K562 (cell line): ENCODE results near the gene AIFM1. TPM values are rescaled to one million over a fixed set of nuclear protein-coding genes. Genes with fewer than 3 reads are reported as not detected.
A peak's percentile ranks its signal among the peaks of the same experiment; 100 is the strongest.

ENCODE experiments used
- CTBP1 ChIP-seq: fragments of 450-650 bp; IDR thresholded peaks from 2 replicates; pipeline ENCODE4 v1.6.1; 2016; ENCODE audit warnings: borderline replicate concordance
- ETV1 ChIP-seq: fragments of 450-650 bp; conservative IDR thresholded peaks from 2 replicates; pipeline ENCODE4 v1.6.1; 2016; ENCODE audit warnings: missing genetic modification characterization, control low read depth, low read depth, missing compliant biosample characterization
- GABPB1 ChIP-seq: sonication (generic); formaldehyde crosslinking; IDR thresholded peaks from 2 replicates; pipeline ENCODE4 v1.8.0; 2022; ENCODE audit warnings: mild to moderate bottlenecking, missing genetic modification reagents
- GATA2 ChIP-seq: sonication (generic); formaldehyde crosslinking; IDR thresholded peaks from 2 replicates; pipeline ENCODE4 v1.4.0; 2020; ENCODE audit warnings: mild to moderate bottlenecking, missing genetic modification reagents
- HNRNPLL ChIP-seq: fragments of 200-400 bp; formaldehyde crosslinking; IDR thresholded peaks from 2 replicates; pipeline ENCODE4 v1.6.1; 2017; ENCODE audit warnings: low read length, low read depth, mild to moderate bottlenecking; ENCODE audit not compliant: poor library complexity, severe bottlenecking
- MCM3 ChIP-seq: fragments of 450-650 bp; IDR thresholded peaks from 2 replicates; pipeline ENCODE4 v1.6.1; 2016
- PCBP2 ChIP-seq: fragments of 200-400 bp; formaldehyde crosslinking; IDR thresholded peaks from 2 replicates; pipeline ENCODE4 v1.6.1; 2018; ENCODE audit warnings: low read length, low read depth, mild to moderate bottlenecking, moderate library complexity; ENCODE audit not compliant: poor library complexity, severe bottlenecking
- ZBED1 ChIP-seq: IDR thresholded peaks from 2 replicates; pipeline ENCODE4 v1.6.1; 2014
- ZEB2 ChIP-seq: fragments of 450-650 bp; IDR thresholded peaks from 2 replicates; pipeline ENCODE4 v1.6.1; 2016
- ZNF143 ChIP-seq: sonication (generic); formaldehyde crosslinking; IDR thresholded peaks from 2 replicates; pipeline ENCODE4 v1.9.0; 2022; ENCODE audit warnings: mild to moderate bottlenecking, missing genetic modification reagents
- ZNF165 ChIP-seq: fragments of 250-450 bp; sonication (Bioruptor Pico); IDR thresholded peaks from 2 replicates; pipeline ENCODE4 v1.4.0; 2020; ENCODE audit warnings: borderline replicate concordance
- ZNF24 ChIP-seq: fragments of 450-650 bp; IDR thresholded peaks from 2 replicates; pipeline ENCODE4 v1.6.1; 2016
- ZNF347 ChIP-seq: fragments of 450-650 bp; formaldehyde crosslinking; IDR thresholded peaks from 2 replicates; pipeline ENCODE4 v1.4.0; 2020; ENCODE audit warnings: low read depth, mild to moderate bottlenecking, moderate library complexity
- ZNF445 ChIP-seq: fragments of 250-450 bp; sonication (Bioruptor Pico); IDR thresholded peaks from 2 replicates; pipeline ENCODE4 v1.4.0; 2020; ENCODE audit warnings: low read depth, mild to moderate bottlenecking, moderate library complexity
- ZNF583 ChIP-seq: fragments of 250-450 bp; sonication (Bioruptor Pico); IDR thresholded peaks from 2 replicates; pipeline ENCODE4 v1.4.0; 2020
- polyA plus RNA-seq, 8 experiments: library from polyadenylated mRNA; depleted of rRNA in 4 of 8; stranded (reverse) in 5 of 8; unstranded in 3 of 8; fragments of >200 nt; fragmentation: Nextera tagmentation in 2 of 8; fragmentation: Illumina TruSeq in 1 of 8; extraction: Ambion mirVana in 2 of 8; extraction: Trizol in 1 of 8; gene quantifications; 2 replicates each; pipeline versions ENCODE4 v1.2.1 to v1.2.3, GENCODE V29; 2011 to 2014; ENCODE audit warnings: inconsistent platforms in 1 of 8, missing spikeins in 1 of 8
- total RNA-seq, 7 experiments: library from RNA; depleted of rRNA in 6 of 7; stranded (reverse); fragments of >200 nt in 6 of 7; fragmentation: Illumina TruSeq in 2 of 7; extraction: Trizol in 2 of 7; gene quantifications; 2 replicates each; pipeline versions ENCODE4 v1.2.1 to v1.2.3, GENCODE V29; 2011 to 2021; ENCODE audit warnings: low replicate concordance in 1 of 7
- TF ChIP-seq, protein P1 (sequence below): fragments of 450-650 bp; conservative IDR thresholded peaks from 2 replicates; pipeline ENCODE4 v1.6.1; 2016; ENCODE audit warnings: missing genetic modification characterization, low read depth, mild to moderate bottlenecking, missing compliant biosample characterization, moderate library complexity
- TF ChIP-seq, protein P2 (sequence below): fragments of 250-450 bp; sonication (Bioruptor Pico); IDR thresholded peaks from 2 replicates; pipeline ENCODE4 v1.8.0; 2021; ENCODE audit warnings: borderline replicate concordance, mild to moderate bottlenecking, moderate library complexity; ENCODE audit not compliant: poor library complexity, severe bottlenecking
- TF ChIP-seq, protein P3 (sequence below): fragments of 450-650 bp; IDR thresholded peaks from 2 replicates; pipeline ENCODE4 v1.6.1; 2017; ENCODE audit warnings: mild to moderate bottlenecking, moderate library complexity
- TF ChIP-seq, protein P4 (sequence below): fragments of 450-650 bp; IDR thresholded peaks from 2 replicates; pipeline ENCODE4 v1.6.1; 2016; ENCODE audit warnings: borderline replicate concordance
- TF ChIP-seq, protein P5 (sequence below), 2 experiments: IDR thresholded peaks; 2 replicates each; pipeline ENCODE4 v1.6.1; 2012; ENCODE audit warnings: improper control_type of control experiment in 2 of 2, low read depth in 2 of 2, low read length in 2 of 2, borderline replicate concordance in 1 of 2

AIFM1 gene
- total and polyA plus RNA-seq, 9 of the 15 experiments (the other 6 are each of a cell fraction or from before 2014, with no cell fraction given) = 51.0 to 117 (median 91.2) TPM

DNA sequence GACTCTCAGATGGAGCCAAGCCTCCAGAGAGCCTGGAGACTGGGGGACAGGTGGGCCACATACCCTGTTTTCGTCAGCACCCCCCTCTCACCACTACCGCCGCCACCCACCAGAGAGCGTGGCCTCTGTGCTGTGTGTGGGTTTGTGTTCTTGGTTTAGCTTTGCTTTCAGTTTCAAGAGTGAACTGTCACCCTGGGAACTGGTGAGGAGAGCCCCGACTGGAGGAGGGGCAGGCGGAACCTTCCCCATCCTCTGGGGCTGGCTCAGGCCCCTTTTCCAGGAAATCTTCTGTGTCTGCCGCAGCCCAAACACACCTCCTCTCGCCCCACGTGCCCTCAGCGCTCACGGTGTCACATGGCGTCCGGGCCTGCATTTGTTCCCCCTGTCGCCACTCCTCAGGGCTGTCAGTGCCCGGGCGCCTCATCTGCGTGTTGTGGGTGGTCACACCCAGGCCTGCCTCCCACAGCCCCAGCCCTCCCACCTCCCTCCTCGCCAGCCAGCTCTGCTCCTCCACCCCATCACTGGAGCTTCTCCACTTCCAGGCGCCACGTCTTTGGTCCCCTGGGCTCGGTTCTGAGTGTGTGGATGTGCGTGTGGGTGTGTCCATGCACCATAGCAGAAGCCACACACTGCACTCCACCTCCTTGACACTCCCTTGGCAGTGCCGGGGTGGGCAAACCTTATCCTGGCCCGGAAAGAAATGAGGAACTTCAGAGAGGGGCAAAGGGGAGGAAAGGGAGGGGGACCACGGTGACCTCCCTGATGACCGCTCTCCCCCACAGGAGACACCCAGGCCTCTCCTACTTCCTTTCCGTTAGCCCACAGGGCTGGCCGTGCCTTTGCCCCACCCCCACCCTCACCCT lies 83.2 kb downstream of the AIFM1 start (continued):
- TF ChIP-seq HNRNPLL (no peak), CTBP1 (peak; percentile 83; the same call in 1 of the 2 replicates), ZEB2 (0 out of 2 replicates have a peak, but pooled peaks have one; percentile 16), ZNF165 (no peak), ZNF143 (no peak), ETV1 (tag) (peak; percentile 70), GATA2 (no peak), ZNF583 (no peak), ZNF24 (peak; percentile 72; the same call in 1 of the 2 replicates), MCM3 (no peak), ZNF445 (no peak), ZNF347 (CRISPR knock-in tag) (no peak), ZBED1 (no peak), PCBP2 (no peak), GABPB1 (CRISPR knock-in tag) (no peak; the same call in 1 of the 2 replicates)
- TF ChIP-seq, protein P1, sequence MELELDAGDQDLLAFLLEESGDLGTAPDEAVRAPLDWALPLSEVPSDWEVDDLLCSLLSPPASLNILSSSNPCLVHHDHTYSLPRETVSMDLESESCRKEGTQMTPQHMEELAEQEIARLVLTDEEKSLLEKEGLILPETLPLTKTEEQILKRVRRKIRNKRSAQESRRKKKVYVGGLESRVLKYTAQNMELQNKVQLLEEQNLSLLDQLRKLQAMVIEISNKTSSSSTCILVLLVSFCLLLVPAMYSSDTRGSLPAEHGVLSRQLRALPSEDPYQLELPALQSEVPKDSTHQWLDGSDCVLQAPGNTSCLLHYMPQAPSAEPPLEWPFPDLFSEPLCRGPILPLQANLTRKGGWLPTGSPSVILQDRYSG (tag) = no peak
- TF ChIP-seq, protein P2, sequence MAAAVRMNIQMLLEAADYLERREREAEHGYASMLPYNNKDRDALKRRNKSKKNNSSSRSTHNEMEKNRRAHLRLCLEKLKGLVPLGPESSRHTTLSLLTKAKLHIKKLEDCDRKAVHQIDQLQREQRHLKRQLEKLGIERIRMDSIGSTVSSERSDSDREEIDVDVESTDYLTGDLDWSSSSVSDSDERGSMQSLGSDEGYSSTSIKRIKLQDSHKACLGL (CRISPR knock-in tag) = peak; percentile 23
- TF ChIP-seq, protein P3, sequence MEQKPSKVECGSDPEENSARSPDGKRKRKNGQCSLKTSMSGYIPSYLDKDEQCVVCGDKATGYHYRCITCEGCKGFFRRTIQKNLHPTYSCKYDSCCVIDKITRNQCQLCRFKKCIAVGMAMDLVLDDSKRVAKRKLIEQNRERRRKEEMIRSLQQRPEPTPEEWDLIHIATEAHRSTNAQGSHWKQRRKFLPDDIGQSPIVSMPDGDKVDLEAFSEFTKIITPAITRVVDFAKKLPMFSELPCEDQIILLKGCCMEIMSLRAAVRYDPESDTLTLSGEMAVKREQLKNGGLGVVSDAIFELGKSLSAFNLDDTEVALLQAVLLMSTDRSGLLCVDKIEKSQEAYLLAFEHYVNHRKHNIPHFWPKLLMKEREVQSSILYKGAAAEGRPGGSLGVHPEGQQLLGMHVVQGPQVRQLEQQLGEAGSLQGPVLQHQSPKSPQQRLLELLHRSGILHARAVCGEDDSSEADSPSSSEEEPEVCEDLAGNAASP = no peak
- TF ChIP-seq, protein P4, sequence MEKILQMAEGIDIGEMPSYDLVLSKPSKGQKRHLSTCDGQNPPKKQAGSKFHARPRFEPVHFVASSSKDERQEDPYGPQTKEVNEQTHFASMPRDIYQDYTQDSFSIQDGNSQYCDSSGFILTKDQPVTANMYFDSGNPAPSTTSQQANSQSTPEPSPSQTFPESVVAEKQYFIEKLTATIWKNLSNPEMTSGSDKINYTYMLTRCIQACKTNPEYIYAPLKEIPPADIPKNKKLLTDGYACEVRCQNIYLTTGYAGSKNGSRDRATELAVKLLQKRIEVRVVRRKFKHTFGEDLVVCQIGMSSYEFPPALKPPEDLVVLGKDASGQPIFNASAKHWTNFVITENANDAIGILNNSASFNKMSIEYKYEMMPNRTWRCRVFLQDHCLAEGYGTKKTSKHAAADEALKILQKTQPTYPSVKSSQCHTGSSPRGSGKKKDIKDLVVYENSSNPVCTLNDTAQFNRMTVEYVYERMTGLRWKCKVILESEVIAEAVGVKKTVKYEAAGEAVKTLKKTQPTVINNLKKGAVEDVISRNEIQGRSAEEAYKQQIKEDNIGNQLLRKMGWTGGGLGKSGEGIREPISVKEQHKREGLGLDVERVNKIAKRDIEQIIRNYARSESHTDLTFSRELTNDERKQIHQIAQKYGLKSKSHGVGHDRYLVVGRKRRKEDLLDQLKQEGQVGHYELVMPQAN = peak; percentile 91
- TF ChIP-seq, protein P5, sequence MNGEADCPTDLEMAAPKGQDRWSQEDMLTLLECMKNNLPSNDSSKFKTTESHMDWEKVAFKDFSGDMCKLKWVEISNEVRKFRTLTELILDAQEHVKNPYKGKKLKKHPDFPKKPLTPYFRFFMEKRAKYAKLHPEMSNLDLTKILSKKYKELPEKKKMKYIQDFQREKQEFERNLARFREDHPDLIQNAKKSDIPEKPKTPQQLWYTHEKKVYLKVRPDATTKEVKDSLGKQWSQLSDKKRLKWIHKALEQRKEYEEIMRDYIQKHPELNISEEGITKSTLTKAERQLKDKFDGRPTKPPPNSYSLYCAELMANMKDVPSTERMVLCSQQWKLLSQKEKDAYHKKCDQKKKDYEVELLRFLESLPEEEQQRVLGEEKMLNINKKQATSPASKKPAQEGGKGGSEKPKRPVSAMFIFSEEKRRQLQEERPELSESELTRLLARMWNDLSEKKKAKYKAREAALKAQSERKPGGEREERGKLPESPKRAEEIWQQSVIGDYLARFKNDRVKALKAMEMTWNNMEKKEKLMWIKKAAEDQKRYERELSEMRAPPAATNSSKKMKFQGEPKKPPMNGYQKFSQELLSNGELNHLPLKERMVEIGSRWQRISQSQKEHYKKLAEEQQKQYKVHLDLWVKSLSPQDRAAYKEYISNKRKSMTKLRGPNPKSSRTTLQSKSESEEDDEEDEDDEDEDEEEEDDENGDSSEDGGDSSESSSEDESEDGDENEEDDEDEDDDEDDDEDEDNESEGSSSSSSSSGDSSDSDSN (IDR thresholded peaks at IDR 0.05; ENCODE audit: borderline replicate concordance in 1 of 2, low read depth in 2 of 2, low read length in 2 of 2) = peak in 1 of 2 experiments; percentile 44; a peak in 1 of 4 replicates
